ENCODE results near the gene DDX55. TPM values are rescaled to one million over a fixed set of nuclear protein-coding genes. Genes with fewer than 3 reads are reported as not detected.

Gene DDX55
- total and polyA plus RNA-seq, 2 of the 13 experiments (the other 11 are each of a cell fraction or from before 2014, with no cell fraction given), result 22.2 to 37.0 TPM

DNA sequence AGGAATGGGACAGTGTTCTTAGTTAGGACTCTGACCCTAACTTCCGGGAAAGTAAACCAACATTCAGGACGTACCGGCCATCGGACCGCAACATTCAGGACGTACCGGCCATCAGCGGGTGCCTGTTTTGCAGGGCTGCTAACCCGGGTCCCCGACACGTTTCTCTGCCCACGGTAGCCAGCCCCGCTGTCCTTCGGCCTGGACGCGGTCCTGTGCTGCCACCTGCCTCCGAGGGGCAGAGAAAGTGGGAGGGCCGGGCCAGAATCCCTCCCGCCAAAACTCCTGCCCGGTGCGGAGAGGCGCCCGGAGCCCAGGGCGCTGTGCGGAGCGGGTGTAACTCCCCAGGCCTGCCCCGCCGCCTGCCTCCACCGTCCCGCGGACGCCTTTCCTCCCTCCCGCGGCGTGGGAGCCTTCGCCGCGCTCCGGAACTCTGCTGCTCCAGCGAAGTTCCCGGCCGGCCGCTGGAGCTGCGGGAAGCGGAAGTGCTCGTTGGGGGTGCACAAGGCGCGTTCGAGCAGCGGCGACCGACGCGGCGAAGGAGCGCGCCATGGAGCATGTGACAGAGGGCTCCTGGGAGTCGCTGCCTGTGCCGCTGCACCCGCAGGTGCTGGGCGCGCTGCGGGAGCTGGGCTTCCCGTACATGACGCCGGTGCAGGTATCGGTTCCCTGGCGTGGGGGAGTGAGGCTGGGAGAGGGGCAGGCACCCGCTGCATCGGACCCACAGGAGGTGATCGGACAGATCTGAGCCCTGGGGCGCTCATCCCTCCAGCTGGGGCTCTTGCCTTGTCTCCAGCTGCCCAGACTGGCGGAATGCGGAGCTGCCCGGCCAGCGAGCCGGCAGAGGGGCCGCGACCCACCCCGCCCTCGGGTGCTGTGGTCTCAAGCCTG, at the start of gene DDX55 (continued):
- TF ChIP-seq, protein P1, sequence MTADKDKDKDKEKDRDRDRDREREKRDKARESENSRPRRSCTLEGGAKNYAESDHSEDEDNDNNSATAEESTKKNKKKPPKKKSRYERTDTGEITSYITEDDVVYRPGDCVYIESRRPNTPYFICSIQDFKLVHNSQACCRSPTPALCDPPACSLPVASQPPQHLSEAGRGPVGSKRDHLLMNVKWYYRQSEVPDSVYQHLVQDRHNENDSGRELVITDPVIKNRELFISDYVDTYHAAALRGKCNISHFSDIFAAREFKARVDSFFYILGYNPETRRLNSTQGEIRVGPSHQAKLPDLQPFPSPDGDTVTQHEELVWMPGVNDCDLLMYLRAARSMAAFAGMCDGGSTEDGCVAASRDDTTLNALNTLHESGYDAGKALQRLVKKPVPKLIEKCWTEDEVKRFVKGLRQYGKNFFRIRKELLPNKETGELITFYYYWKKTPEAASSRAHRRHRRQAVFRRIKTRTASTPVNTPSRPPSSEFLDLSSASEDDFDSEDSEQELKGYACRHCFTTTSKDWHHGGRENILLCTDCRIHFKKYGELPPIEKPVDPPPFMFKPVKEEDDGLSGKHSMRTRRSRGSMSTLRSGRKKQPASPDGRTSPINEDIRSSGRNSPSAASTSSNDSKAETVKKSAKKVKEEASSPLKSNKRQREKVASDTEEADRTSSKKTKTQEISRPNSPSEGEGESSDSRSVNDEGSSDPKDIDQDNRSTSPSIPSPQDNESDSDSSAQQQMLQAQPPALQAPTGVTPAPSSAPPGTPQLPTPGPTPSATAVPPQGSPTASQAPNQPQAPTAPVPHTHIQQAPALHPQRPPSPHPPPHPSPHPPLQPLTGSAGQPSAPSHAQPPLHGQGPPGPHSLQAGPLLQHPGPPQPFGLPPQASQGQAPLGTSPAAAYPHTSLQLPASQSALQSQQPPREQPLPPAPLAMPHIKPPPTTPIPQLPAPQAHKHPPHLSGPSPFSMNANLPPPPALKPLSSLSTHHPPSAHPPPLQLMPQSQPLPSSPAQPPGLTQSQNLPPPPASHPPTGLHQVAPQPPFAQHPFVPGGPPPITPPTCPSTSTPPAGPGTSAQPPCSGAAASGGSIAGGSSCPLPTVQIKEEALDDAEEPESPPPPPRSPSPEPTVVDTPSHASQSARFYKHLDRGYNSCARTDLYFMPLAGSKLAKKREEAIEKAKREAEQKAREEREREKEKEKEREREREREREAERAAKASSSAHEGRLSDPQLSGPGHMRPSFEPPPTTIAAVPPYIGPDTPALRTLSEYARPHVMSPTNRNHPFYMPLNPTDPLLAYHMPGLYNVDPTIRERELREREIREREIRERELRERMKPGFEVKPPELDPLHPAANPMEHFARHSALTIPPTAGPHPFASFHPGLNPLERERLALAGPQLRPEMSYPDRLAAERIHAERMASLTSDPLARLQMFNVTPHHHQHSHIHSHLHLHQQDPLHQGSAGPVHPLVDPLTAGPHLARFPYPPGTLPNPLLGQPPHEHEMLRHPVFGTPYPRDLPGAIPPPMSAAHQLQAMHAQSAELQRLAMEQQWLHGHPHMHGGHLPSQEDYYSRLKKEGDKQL (CRISPR knock-in tag; IDR thresholded peaks at IDR 0.05; ENCODE audit: low read depth), result peak; percentile 37; the same call in 1 of the 2 replicates
- TF ChIP-seq MAZ (IDR thresholded peaks at IDR 0.05; ENCODE audit: borderline replicate concordance, low read depth, low read length) (peak; percentile 72; the same call in 1 of the 2 replicates), MAZ (CRISPR knock-in tag; IDR thresholded peaks at IDR 0.05; ENCODE audit: low read depth) (peak; percentile 76; the same call in 1 of the 2 replicates), KLF16 (CRISPR knock-in tag; IDR thresholded peaks at IDR 0.05) (peak; percentile 72 to 91; a peak in 3 of 4 replicates), HMG20B (CRISPR knock-in tag; conservative IDR thresholded peaks at IDR 0.05) (no peak), ZNF570 (CRISPR knock-in tag; IDR thresholded peaks at IDR 0.05; ENCODE audit: borderline replicate concordance) (0 out of 2 replicates have a peak, but pooled peaks have one; percentile 26), REXO4 (CRISPR knock-in tag; IDR thresholded peaks at IDR 0.05; ENCODE audit: borderline replicate concordance) (no peak), U2AF2 (IDR thresholded peaks at IDR 0.05; ENCODE audit: low read depth, low read length) (peak; percentile 21; the same call in 1 of the 2 replicates), SPEN (CRISPR knock-in tag; IDR thresholded peaks at IDR 0.05; ENCODE audit: low read depth) (peak; percentile 96), PAF1 (CRISPR knock-in tag; IDR thresholded peaks at IDR 0.05) (no peak), SP4 (CRISPR knock-in tag; IDR thresholded peaks at IDR 0.05) (peak; percentile 94), AGO2 (optimal IDR thresholded peaks at IDR 0.05; ENCODE audit: low read depth, low read length) (peak; percentile 83), STAT5B (CRISPR knock-in tag; IDR thresholded peaks at IDR 0.05) (peak; percentile 92), ZSCAN22 (CRISPR knock-in tag; IDR thresholded peaks at IDR 0.05) (0 out of 2 replicates have a peak, but pooled peaks have one; percentile 72)
- TF ChIP-seq, protein P2, sequence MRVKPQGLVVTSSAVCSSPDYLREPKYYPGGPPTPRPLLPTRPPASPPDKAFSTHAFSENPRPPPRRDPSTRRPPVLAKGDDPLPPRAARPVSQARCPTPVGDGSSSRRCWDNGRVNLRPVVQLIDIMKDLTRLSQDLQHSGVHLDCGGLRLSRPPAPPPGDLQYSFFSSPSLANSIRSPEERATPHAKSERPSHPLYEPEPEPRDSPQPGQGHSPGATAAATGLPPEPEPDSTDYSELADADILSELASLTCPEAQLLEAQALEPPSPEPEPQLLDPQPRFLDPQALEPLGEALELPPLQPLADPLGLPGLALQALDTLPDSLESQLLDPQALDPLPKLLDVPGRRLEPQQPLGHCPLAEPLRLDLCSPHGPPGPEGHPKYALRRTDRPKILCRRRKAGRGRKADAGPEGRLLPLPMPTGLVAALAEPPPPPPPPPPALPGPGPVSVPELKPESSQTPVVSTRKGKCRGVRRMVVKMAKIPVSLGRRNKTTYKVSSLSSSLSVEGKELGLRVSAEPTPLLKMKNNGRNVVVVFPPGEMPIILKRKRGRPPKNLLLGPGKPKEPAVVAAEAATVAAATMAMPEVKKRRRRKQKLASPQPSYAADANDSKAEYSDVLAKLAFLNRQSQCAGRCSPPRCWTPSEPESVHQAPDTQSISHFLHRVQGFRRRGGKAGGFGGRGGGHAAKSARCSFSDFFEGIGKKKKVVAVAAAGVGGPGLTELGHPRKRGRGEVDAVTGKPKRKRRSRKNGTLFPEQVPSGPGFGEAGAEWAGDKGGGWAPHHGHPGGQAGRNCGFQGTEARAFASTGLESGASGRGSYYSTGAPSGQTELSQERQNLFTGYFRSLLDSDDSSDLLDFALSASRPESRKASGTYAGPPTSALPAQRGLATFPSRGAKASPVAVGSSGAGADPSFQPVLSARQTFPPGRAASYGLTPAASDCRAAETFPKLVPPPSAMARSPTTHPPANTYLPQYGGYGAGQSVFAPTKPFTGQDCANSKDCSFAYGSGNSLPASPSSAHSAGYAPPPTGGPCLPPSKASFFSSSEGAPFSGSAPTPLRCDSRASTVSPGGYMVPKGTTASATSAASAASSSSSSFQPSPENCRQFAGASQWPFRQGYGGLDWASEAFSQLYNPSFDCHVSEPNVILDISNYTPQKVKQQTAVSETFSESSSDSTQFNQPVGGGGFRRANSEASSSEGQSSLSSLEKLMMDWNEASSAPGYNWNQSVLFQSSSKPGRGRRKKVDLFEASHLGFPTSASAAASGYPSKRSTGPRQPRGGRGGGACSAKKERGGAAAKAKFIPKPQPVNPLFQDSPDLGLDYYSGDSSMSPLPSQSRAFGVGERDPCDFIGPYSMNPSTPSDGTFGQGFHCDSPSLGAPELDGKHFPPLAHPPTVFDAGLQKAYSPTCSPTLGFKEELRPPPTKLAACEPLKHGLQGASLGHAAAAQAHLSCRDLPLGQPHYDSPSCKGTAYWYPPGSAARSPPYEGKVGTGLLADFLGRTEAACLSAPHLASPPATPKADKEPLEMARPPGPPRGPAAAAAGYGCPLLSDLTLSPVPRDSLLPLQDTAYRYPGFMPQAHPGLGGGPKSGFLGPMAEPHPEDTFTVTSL (CRISPR knock-in tag; IDR thresholded peaks at IDR 0.05; ENCODE audit: borderline replicate concordance), result no peak; the same call in 1 of the 2 replicates

Measured in HepG2 (cell line).